NCI-H1105 (cell line): ENCODE results near the gene TARDBP.
A peak's percentile ranks its signal among the peaks of the same experiment; 100 is the strongest.
"Not testable (repeated sequence)": the region's sequence is repeated elsewhere in the genome, so short reads cannot be mapped to it uniquely, and the experiment has no call there.

Source experiments
- DNase-seq: peaks from one replicate; lab custom pipeline; 2025; lab: John Stamatoyannopoulos, UW

TARDBP gene

GRCh38 chr1:11059968-11060830 lies 47.7 kb downstream of the TARDBP start, which contains the start of gene SRM:
Gene SRM (minus strand): TSS chr1:11060018. CDS start chr1:11059943, 75 bp downstream.
- DNase-seq, result peak; percentile 81

GRCh38 chr1:11061652-11062365 lies 49.4 kb downstream of the TARDBP start:
- no peak for DNase-seq

DNA sequence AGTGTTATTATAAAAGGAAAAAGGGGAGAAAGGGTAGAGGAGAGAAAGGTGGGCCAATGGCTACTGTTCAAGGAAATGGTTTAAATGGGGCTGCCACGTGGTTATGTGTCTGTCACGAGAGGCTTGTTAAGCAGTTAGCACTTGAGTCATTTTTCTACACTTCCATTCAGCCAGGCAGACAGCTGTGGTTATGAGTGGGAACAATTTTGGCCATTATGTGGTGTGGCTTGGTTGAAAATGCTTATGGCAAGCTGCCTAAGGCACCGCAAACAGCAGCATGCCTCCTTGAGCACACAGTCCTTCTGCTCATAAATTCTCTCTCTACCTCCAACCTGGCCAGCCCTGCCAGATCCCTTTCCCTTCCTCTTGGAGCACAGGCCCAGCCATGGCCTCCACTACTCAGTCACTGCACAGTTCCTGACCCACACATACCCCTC lies 50.5 kb downstream of the TARDBP start:
- peak; percentile 44 for DNase-seq

GRCh38 chr1:11063937-11064537 lies 51.6 kb downstream of the TARDBP start:
- DNase-seq, result not testable (repeated sequence)

DNA sequence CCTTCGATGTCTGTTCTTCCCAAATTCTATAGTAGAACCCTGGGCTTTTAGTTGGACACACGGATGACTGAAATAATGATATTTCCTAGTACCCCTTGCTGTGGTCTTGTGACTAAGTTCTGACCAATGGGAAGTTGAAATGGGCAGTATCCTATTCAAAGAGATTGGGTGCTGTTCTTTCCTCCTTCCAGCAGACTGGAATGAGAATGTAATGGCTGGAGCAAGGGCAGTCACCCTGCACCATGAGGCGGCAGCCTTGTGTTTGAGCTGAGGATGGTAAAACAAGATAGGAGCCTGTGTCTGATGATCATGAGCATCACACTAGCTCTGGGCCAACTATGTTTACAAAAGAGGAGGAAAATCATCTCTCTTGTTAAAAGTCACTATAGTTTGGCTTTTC lies 52.5 kb downstream of the TARDBP start:
- DNase-seq, result no peak

DNA sequence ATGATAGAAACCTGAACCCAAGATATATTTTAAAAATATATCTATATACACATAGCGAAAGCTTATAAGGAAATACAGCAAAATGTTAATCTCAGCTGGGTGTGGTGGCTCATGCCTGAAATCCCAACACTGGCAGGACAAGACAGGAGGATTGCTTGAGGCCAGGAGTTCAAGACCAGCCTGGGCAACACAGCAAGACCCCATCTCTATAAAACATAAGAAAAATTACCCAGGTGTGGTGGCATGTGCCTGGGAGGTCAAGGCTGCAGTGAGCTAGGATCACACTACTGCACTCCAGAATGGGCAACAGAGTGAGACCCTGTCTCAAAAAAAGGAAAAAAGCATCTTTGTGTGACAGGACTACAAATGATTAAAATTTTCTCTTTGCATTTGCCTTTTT lies 53.3 kb downstream of the TARDBP start:
- no peak for DNase-seq

DNA sequence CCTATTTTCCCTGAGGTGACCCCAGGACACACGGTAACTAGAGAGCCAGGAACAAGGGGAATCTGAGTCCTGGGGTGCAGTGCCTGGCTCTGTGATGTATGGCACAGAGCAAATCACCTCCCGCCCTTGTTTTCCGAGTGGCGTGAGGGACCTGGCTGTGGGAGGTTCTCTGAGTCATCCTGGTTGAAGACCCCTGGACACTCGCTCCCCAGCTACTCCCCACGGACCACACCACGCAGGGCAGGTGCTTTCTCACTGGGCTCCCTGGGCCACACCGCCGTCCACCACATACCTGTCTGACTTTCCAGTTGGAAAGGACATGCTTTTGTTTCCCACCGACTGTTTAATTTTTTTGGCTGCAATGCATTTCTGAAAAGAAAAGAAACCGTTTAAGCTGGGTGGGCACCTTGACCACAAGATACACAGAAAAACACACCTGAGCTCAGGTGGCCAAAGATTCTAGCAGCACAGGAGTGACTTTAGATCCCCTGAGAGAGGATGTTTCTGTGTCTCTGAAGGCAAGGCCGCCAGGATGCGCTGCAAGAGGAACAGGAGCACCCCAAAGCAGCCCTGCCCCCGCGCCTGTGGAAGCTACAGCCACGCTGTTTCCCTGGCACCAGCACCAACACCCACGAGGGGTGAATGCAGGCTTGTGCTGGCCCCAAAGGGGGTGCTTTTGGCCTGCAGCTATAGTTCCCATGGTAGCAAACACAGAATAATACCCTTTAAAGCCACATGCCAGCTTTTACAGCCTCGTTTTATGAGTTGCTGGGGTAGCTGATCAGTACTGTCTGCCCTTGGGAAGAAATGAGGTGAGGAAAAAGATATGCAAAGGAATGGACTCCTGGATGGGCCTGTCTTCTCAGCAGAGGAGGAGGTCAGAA lies 55.5 kb downstream of the TARDBP start:
- DNase-seq, result no peak

DNA sequence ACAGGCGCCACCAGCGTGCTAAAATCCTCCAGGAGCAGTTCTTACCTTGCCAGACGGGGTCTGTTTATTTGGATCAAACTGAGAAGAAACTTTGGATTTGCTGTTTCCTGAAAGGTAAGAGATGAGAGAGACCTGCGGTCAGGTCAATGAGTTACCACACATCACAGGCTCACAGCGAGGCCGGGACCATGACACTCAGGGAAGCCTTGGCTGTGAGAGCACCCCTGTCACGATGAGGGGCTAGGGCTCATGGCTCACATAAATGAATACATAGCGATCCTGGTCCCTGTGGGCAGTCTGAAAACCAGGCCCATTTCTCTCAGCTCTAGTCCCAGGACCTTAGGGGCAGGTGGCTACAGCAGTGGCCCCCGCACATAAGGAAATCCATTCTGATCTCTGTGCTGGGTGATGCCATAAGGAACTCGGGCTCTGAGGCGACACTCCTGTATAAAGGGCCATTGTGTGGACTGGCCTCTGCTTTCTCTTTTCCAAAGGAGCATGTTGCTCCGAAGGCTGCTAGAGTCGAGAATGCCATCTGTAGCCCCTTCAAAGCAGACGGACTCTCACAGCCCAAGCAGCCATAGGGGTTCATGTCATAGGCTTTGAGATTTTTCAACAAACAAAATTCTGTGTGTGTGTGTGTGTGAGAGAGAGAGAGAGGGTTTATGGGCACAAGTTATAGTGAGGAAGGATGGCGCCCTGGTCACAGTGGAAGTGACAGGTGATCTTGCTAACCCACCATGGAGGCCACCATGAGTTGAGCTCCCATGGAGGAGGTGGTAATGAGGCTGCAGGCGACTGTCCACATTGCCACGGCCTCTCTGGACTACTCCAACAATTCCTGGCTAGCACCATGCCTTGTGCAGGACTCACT lies 56.4 kb downstream of the TARDBP start:
- no peak for DNase-seq

- no peak for DNase-seq
These were observed 58.4 kb downstream of the TARDBP start for GRCh38 chr1:11070876-11071275.

DNA sequence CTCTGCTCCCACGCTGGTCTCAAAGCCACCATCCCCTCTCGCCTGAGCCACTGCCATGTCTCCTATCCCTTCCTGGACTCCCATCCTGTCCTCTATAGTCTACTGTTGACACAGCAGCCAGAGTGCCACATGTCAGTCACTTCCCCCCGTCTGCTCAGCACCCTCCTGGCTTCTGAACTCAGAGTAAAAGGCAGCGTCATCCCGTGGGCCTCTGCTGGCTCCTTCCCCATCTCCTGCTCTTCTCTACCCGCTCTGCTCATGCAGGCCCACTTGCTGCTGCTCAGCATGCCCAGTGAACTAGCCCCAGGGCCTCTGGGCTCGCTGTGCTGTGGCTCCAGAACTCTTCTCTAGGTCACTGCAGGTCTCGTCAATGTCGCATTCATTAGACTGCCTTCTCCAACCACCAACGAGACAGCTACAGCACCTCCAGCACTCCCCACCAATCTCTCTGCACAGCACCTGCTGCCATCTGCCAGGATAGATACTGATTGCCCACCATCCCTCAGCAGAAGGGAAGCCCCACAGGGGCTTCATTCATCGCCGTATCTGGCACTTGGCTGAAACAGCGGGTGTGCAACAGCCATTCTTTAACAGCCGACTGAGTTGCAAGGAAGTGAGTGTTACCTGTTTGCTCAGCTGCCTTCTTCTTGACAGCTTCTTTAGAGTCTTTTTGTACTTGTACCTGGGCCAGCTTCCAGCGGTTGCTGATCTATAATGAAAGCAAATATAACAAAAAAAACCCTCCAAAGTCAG lies 59.2 kb downstream of the TARDBP start:
- DNase-seq, result peak; percentile 69

GRCh38 chr1:11072216-11072917 lies 59.9 kb downstream of the TARDBP start:
- peak; percentile 64 for DNase-seq

DNA sequence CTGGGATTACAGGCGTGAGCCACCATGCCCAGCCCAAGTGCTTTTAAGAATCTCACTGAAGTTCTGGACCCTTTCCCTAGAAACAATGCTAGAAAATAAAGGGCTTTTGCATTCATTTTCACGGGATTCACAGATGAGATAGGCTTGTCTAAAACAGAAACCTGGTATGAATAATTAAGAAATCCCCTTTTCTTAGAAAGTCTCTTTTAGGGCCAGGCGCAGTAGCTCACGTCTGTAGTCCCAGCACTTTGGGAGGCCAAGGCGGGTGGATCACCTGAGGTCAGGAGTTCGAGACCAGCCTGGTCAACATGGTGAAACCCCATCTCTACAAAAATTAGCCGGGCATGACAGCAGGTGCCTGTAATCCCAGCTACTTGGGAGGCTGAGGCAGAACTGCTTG lies 60.9 kb downstream of the TARDBP start:
- not testable (repeated sequence) for DNase-seq
